ENCODE results near the gene TMEM272.
A peak's percentile ranks its signal among the peaks of the same experiment; 100 is the strongest.

The TMEM272 gene

DNA sequence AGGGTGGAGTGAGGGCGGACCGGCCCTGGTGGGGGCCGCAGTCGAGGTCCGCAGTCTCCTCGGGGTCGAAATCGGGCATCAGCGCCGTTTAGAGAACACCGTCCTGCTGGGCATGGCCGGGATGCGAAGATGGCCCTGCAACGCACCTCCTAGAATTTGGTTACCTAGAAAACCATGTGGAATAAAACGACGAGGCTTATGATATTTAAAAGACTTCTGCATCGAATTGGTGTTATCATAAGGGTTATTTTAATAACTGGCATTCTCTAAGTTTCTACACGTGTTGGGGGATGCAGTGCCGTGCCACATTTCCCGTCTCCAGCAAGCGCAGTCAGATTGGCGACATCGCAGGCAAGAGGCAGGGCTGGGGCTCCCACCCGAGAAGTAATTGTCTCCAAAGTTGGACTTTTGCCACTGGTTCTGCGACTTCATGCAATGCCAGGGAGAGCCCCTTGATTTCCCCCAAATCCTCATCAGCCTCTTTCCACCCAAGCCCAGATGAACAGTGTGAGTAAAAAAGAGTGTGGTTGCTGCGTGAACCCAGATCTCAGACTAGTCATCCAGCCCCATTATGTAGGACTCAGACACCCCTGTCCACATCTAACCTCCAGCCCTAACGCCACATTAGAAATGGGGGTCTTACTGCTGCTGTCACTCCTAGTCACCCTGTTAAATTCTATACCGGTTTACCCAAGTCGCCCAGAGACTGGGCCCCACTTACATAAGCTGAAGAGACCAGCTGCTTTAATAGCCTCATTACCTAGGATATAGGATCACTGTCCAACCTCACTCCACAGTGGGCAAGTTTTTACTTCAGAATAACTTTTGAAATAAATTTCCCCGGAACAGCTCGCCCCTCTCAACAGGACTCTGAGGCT, 40.4 kb downstream of the TMEM272 start:
- no peak for DNase-seq

DNA sequence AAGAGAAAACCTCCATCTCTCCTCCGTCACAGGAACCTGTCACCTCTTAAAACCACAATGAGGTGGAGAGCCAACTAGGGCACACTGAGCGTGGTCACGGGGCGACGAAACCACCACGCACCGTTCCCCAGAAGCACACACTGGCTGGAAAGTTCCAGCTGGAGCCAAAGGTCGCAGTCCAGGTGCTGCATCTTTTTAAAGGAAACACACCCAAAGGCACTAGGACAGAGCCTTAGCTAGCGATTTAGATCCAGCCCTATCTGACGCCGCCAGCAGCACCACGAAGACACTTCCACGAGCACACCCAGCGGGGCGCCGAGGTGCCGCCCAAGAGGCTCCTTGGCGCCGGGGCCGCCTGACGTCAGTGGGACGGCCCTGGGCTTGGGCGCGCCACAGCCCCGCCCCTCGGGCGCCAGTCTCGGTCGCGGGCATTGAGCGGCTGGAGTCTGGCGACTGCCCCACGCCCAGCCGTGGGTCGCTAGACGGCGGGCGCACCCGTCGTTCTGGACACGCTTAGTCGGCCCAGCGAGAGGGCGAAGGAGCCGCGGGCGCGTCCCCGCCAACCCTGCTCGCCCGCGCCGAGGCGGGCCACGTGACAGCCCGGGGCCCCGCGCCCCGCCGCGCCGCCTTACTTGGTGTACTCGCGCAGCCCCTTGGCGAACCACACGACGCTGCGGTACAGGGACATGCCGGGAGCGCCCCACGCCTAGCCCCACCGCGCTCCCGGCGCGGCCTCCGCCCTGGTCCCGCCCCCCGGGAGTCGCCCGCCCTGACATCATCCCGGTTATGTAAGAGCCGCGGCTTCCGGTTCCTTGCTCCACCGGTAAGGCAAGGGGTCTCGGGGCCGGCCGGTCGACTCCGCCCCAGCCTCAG, 41.3 kb downstream of the TMEM272 start, which contains the start of gene DHRS12:
DHRS12 (minus strand) TSS at position 742 of the 873 bp plus-strand sequence. CDS start 4,504 bp downstream, outside the sequence.
- DNase-seq: no peak

DNA sequence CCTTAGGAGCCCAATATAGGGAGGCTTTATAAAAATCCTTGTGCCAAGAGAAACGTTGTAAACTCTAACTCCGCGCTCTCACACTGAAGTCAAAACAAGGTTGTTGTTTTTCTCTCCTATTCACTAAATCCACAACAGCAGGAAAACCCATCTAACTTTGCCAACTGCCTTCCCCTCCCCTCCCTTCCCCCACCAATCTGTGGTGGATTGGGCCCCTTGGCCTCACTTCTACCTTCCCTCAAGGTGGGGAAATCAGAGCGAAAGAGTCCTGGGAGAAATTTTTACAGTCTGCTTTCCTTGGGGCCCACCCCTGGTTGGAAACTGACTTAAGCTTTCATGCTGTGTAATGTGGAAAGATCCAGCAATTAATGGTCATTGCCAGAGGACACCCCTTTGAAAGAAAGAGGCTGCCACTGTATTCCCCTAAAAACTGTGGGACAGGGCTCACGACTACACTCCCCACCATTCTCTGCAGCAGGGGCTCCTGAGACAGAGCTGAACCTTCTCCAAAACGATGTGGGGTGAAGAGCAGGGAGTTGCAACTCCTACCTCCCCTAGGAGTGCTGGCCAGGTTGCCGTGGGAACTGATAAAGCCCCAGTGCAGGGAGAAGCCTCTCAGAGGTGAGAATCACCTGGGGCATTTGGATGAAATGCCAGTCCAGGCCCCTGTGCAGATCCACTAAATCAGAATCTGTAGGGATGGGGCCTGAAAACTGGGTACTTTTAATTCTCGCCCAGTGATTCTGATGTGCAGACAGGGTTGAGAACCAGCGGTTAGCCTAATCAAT, 42.2 kb downstream of the TMEM272 start:
- DNase-seq: no peak

DNA sequence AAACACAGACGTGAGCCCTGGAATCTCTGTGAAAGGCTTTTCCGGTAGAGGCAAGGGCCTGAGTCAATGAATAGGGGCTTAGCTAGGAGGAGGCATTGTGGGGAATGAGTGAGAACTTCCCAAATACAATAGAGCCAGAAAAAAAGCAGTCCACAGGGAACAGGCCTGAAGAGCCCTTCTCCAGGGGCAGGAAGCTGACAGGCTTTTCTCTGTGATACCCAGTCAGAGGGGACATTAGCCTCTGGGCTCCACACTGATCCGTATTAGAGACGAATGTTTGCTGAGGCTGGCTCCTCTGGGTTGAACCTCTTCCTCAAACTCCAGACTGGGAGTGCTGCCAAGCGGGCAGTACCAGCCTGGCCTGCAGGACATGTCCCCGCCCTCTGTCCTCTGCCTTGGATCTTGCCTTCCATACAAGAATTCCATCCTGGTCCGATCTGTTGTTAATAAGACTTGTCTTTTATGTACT, 43.3 kb downstream of the TMEM272 start:
- no peak for DNase-seq

DNA sequence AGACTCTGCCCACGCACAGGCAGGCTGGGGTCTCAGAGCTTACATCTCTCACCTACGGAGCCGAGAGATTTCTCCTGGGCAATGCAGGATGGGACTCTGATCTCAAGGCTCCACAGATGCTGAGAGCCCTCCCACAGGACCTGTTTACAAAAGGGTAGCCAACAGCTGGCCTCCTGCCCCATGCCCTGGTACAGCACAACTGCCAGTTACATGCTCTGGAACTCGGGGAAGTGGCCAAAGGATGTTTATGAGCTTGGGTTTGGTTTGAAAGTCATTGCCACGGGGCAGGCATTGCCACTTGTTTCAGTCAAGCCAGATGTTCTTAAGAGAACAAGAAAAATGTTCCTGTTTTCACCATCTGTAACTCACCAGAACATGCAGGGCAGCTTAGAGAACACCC, 44.5 kb downstream of the TMEM272 start:
- no peak for DNase-seq

DNA sequence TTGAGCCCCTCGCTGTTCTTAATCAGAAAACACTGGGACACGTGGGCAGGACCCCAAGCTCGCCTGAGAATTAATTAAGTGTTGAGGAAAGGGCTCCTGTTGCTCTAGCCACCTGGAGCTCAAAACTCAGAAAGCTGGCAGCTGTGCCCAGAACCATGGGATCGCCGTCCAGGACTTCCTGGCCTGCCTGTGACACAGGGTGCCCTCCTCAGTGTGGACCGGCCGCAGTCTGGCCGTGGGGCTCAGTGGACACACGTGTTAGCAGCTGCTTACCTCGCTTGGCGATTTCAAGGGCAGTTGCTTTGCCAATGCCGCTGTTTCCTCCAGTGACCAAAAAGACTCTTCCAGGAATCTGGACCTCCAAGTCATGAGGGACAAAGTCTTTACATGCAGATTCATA, 45.7 kb downstream of the TMEM272 start:
- DNase-seq: no peak

DNA sequence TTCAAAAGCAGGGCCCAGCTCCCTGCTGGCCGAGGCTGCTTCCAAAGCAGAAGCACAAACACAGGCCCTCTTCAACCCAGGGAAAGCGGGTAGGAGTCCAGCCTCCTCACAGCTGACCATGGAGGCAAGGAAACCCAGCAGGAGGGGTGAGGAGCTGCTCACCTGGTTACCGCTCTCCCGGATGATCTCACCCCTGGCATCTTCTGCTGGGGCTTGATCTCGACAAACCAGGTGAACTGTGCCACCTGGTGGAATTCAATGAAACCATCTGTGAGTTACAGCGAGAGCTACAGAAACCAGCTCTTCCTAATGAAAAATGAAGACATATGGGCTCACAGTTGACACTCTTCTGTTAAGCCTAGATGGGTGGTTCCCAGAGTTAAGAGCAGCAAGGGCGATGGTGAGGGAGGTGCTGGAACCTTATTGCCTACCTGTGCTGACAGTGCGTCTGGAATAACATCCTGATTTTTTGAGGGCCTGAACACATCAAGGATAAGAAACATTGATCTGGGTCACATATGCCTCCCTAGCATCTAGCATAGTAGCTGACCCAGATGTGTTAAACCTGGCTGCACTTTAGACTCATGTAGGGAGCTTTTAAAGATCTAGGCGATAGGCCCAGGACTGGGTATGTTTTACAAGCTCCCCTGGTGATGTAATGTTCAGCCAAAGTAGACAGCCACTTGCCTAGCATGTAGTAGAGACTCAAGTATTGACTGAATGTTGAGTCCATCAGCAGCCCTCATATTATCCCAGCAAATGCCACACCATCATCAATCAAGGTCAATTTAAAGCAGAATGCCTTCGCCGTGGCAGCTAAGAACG, 47.1 kb downstream of the TMEM272 start:
- peak; percentile 11 for DNase-seq

DNA sequence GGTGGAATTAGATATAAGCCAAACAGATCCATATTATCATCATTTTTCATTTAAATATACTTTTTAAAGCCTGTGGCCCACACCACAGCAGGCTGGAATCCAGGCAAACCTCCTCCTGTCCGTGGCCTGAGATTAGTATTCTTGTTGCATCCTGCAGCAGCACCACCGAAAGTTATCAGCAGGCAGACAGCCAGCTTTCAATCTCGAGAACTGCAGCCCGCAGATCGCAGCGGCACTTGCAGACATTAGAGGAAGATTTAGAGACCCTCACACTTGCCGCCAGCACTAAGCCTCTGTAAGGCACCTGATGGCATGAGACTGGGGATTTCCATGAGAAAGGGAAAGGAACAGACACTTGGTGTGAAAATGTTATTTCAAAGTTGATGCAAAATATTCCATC, 48.4 kb downstream of the TMEM272 start:
- DNase-seq: no peak

DNA sequence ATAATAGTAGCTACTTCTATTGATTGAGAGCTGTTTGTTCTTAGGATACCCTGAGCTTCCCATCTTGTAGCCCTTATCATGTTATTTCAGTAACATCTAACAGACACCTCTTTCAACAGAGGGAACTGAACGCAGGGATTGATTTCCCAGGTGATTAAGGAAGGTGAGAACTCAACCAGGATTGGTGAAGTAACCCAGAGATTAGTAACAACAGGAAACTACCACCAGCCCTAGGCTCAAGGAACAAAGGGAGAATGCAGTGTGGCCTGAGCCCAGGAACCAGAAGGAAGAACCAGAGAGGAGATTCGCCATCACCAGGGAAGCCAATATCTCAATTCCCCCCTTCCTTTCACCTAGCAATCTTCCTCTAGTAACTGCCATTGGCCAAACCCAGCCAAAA, 49.6 kb downstream of the TMEM272 start:
- DNase-seq: no peak

DNA sequence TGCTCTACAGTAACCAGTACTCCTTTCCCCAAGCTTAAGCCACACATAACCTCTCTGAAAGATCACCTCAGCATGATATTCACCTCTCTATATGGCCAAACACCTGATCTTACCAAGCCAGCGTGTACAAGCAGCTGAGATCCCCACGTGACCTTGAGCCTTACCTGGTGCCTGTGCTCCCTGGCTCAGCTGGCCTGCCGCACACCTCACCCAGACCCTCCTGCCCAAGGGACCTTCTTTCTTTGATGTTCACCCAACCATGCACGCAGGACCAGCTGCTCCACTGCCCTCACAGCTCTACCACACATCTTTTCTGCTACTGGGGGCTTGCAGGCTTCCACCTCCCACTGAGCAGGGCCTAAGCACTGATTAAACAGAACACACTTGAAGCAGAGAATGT, 50.0 kb downstream of the TMEM272 start:
- DNase-seq: no peak

DNA sequence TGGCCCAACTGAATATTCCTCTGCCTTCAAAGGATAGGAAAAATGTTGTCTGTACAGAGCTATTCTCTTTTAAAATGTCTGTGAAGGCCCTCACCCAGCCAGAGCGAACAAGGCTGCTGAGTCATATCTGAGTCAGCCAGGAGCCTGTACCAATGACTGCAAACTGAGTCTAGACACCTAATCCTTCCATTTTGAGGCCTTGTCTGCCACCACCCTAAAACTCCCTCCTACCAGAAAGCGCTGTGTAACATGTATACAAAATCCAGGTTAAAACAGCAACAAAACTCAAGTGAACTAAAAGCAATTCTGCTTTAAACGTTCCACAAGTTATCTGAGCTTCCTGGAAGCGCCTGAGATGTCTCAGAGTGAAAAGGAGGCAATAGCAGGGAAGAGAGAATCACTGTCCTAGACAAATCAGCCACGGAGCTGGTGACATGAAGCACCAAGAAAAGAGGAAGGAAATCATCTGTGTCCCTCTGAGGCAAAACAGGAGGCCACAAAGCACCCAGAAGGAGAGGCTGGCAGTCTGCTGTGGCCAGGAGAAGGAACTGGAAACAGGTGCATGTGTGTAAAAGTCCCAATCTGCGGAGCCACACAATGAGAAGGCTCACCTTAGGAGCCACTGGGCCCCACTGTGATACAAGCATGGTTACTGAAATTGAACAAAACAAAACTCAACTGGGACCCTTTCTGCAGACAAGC, 51.3 kb downstream of the TMEM272 start:
- DNase-seq: no peak

DNA sequence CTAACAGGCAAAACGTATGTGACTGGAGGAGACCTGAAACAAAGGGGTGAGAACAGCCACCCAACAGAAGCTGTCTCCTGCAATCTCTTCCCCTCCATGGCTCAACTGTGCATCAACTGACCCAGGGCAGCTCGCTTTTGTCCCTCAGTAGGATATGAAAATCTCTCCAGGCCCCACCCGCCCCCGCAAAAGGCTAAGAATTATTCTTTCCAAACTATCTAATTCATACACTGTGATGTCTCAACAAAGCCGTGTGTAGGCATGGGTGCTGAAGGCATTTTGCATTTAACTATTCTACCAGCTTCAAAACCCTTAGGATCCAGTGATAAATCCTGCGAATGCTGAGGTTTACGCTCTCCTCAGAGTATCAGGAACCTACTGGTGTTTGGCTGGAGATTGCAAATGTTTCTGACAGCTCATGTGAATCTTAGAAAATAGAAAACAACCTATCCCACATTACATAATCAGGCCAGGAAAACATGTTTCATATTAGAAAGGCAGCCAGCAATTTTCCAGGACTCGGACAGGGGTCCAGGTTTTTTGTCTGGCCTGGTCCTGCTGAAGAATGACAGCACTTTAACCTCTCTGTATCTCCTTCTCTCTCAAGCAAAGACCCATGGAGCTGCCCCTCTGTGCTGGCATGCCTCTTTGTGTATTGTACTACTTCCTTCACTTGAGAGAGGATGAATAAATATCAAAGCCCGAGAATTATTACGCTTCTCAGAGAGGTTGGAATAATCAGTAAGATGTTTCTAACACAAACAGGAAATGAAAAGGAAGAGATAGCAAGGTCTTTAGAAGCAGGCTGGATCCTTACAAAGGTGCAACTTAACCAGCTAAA, 58.3 kb downstream of the TMEM272 start:
- no peak for DNase-seq

DNA sequence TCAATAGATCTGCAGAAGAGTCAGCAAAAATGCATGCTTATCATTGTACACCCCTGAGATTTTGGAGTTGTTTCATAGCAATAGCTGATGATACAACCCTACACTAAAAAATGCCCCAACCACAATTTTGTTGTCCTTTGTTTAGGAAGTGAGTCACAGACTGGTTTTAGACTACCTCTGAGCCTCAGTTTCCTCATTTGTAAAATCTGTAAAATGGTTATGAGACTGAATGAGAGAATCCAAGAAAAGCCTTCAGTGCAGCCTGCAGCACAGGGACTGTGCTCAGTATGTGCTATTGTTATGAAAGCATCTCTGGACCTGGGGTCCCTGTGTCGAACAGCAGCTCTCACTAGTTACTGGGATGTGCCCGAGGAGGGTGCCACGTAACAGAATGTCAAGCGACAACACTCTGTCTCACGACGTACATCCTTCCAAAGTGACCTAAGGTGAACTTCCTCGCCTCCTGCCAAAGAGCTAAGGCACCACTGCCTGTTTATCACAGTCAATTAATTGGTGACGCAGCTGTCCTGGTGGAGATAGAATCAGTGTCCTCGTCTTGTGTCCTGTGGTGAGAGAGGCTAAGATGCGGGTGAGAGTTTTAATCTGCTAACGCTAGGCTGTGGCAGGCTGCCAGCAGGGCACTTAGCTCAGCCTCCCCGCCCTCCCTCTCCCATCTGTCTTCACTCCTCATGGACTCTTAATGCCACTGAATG, 59.1 kb downstream of the TMEM272 start:
- peak; percentile 23 for DNase-seq

DNA sequence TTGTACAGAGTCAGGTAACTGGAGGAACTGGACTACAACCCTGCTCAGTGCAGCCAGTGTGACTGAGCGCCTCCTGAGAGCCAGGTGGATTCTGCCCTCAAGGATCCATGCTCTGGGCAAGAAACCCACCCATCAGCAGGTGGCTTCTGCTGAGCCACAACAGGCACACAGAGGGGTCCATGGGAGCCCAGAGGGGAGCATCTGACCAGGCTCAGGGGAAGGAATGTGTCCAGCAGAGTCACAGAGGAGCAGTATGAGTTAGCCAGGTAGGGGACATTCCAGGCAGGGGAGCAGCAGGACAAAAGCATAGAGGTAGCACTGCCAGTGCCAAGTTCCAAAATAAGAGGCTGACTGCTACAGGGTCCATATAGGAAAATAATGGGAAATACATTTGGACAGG, 60.9 kb downstream of the TMEM272 start:
- no peak for DNase-seq

DNA sequence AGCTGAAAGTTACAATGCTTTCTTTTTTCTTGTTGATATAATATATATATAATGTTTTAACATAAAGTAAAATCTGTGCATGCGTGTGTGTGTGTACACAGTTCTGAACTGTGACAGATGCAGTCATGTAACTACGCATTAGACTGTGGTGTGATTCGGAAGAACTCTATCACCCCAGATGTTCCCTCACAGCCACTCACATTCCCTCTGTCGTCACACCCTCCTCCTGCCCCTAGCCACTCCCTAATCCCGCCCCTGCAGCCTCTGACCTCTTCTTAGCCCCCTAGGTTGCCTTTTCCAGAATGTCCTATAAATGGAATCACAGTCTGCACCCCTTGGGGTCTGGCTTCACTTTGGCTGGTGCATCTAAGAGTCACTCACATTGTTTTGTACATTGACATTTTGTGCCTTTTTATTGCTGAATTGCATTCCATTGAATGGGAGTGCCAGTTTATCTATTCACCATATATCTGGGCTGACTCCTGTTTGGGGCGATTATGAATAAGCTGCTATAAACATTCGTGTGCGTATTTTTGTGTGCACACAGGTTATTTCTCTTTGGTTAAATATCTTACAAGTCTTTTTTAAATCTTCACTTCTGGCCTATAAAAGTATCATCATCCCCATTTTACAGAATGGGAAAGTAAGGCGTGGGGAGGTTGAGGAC, 61.4 kb downstream of the TMEM272 start:
- no peak for DNase-seq

DNA sequence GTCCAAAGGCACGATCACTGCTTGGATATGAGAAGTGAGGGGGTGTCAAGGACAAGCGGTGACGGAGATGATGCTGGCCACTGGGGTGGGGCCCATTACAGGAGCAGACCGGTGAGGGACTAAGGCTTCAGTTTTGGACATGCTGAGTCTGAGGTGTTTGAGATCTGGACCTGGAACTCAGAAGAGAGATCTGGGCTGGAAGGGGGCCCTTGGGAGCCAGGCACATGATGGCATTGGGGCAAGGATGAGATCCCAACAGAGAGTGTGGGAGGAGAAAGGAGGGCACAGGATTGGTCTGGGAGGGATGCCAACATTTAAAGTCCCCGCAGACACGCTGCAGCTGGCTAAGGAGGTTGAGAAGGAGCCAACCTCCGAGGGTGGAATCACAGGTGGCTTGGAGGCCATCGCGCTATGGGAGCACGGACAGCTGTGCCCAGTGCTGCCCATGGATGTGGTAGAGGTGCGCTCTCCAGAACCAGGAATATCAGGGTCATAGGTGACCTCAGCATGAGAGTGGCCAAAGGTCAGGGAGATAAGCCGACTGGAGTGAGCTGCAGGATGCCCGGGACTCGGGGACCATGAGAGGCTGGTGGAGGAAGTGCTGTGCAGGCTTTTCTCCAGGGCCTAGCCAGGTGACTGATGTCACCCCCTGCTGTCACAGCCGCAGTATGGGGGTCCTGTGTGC, 62.8 kb downstream of the TMEM272 start:
- no peak for DNase-seq

DNA sequence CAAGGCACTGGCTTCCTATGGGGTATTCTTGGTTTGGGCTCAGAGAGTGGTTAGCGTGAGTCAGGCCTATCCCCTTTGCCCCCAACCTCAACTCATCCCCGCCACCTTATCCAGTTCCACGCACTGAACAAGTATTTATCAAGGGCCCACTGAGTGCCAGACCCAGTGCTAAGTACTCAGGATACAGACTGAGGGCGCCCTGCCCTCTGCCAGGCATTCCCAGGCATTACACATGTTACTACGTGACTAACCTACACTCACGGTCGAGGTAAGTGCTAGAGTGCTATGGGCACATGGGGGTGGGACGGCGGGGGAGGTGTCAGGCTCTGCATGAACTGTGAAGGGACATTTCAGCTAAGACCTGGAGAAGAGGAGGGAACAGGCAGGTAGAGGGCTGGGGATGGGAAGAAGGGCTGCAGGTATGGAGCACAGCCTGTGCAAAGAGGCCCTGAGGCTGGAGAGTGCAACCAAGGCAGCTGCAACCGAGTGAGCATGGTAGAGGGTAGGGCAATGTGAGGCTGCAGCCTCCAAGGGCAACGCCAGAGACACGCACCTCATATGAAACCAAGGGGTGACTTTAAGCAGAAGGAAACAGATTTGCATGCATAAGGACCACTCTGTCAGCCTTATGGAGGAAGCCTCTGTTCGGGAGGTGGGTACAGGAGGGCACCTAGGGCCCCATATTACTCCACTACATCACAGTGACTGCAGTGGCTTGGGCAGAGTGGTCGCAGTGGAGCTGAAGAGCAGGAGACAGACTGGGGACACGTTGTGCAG, 63.5 kb downstream of the TMEM272 start:
- no peak for DNase-seq

DNA sequence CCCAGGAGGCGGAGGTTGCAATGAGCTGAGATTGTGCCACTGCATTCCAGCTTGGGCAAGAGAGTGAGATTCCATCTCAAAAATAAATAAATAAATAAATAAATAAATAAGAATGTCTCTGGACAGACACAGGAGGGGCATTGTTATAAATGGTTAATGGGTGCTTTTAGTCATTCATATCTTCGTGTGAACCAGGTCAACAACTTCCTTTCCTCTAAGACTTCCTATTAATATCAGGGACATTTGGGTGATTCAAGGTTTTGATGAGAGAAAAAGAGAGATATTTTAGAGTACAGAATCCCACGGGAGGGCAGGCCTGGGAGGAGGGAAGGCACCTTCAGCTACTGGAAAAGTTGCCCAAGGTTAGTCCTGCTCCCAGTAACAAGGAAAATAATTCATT, 64.9 kb downstream of the TMEM272 start:
- DNase-seq: no peak
